ENCODE results near the gene CIDEA. TPM values are rescaled to one million over a fixed set of nuclear protein-coding genes. Genes with fewer than 3 reads are reported as not detected.

The CIDEA gene
- total and polyA plus RNA-seq, 9 of the 15 experiments (the other 6 are each of a cell fraction or from before 2014, with no cell fraction given) = not detected

DNA sequence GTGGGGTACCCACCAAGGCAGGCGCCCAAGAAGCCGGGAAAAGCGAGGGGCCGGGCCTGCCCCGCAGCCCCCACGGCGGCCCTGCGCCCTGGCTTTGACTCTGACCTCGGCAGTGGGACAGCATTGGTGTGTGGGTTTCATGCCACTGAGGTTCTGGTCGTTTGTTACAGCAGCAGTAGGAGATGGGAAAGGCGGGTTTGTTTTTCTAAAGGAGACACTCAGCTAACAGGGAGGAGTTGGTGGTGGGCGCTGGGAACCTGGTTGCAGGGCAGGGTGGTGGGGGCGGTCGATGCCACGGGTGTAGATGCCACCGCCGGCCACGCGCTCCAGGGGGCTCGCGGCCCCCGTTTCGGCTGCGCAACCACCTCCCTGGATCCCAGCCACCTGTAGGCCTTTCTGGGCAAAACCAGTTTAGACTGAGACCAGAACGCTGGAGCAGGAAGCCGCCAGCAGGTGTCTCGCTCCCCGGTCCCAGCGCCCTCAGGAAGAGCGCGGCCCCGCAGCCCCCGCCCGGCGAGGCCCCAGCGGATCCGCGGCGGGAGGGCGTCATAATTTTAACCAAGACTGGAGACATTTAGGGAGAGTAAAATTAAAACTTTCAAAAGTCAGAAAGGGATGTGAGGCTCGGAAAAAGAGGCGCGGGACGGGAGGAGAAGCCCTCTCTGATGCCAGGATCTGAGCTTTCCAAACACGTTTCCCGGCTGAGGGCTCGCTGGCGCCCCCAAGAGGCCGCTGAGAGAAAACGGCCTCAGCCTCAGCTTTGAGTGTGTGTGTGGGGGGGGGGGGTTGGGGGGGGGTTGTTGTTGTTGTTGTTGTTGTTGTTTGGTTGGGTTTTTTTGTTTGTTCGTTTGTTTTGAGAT, 17.4 kb downstream of the CIDEA start (continued):
- TF ChIP-seq AFF1 (IDR thresholded peaks at IDR 0.05; ENCODE audit: low read depth in 1 of 2, partially characterized antibody in 2 of 2) (no peak), CSDE1 (IDR thresholded peaks at IDR 0.05) (no peak), CAMTA2 (CRISPR knock-in tag; conservative IDR thresholded peaks at IDR 0.05) (0 out of 2 replicates have a peak, but pooled peaks have one; percentile 34), GATAD2A (IDR thresholded peaks at IDR 0.05) (no peak), SAFB2 (IDR thresholded peaks at IDR 0.05; ENCODE audit: borderline replicate concordance, low read depth, low read length, severe bottlenecking) (no peak), BRF2 (IDR thresholded peaks at IDR 0.05; ENCODE audit: borderline replicate concordance, insufficient read depth, insufficient read length) (no peak), CHCHD3 (CRISPR knock-in tag; IDR thresholded peaks at IDR 0.05) (no peak), NUFIP1 (IDR thresholded peaks at IDR 0.05; ENCODE audit: partially characterized antibody) (no peak), ATF1 (CRISPR knock-in tag; IDR thresholded peaks at IDR 0.05) (no peak), ATF1 (tag; IDR thresholded peaks at IDR 0.05) (peak; percentile 30; the same call in 1 of the 2 replicates), ZNF764 (CRISPR knock-in tag; IDR thresholded peaks at IDR 0.05; ENCODE audit: low read depth) (0 out of 2 replicates have a peak, but pooled peaks have one; percentile 11), CHD2 (IDR thresholded peaks at IDR 0.05; ENCODE audit: low read depth, low read length) (no peak), ZNF586 (CRISPR knock-in tag; conservative IDR thresholded peaks at IDR 0.05) (no peak)

All from K562 (cell line).